GM23248 (cell line): Measurements from ENCODE around the gene MAML3. TPM values are rescaled to one million over a fixed set of nuclear protein-coding genes. Genes with fewer than 3 reads are reported as not detected.
A peak's percentile ranks its signal among the peaks of the same experiment; 100 is the strongest.

Experiments
- DNase-seq: peaks from one replicate; pipeline ENCODE4 v3.0.0-alpha.2; 2015
- H2AFZ ChIP-seq: fragments of 200-600 bp; sonication (generic); 2 replicates; pipeline ENCODE4 v1.6.1; 2016; ENCODE audit warnings: antibody characterized with exemption
- H3F3A ChIP-seq: fragments of 200-600 bp; sonication (generic); 2 replicates; pipeline ENCODE4 v1.6.1; 2016; ENCODE audit warnings: mild to moderate bottlenecking, antibody characterized with exemption, mixed run types; ENCODE audit not compliant: insufficient read depth
- H3K27ac ChIP-seq: fragments of 200-600 bp; sonication (generic); 2 replicates; pipeline ENCODE4 v1.5.1; 2016; ENCODE audit warnings: mild to moderate bottlenecking
- H3K27me3 ChIP-seq: fragments of 200-600 bp; sonication (generic); replicated peaks from 2 replicates; pipeline ENCODE4 v1.6.1; 2016; ENCODE audit warnings: mild to moderate bottlenecking; ENCODE audit not compliant: insufficient read depth
- H3K36me3 ChIP-seq: fragments of 200-600 bp; sonication (generic); 2 replicates; pipeline ENCODE4 v1.6.1; 2016; ENCODE audit warnings: low read depth, mild to moderate bottlenecking
- H3K4me1 ChIP-seq: fragments of 200-600 bp; sonication (generic); 2 replicates; pipeline ENCODE4 v1.6.1; 2016; ENCODE audit warnings: mild to moderate bottlenecking; ENCODE audit not compliant: insufficient read depth
- H3K4me2 ChIP-seq: fragments of 200-600 bp; sonication (generic); one replicate; pipeline ENCODE4 v1.6.1; 2016; ENCODE audit warnings: mild to moderate bottlenecking; ENCODE audit not compliant: unreplicated experiment
- H3K4me3 ChIP-seq: fragments of 200-600 bp; sonication (generic); 2 replicates; pipeline ENCODE4 v1.5.1; 2016; ENCODE audit warnings: mild to moderate bottlenecking
- H3K79me2 ChIP-seq: fragments of 200-600 bp; sonication (generic); 2 replicates; pipeline ENCODE4 v1.6.1; 2016; ENCODE audit warnings: mild to moderate bottlenecking; ENCODE audit not compliant: insufficient read depth
- H3K9ac ChIP-seq: fragments of 200-600 bp; sonication (generic); 2 replicates; pipeline ENCODE4 v1.6.1; 2016; ENCODE audit warnings: mild to moderate bottlenecking
- H3K9me2 ChIP-seq: fragments of 200-600 bp; sonication (generic); 2 replicates; pipeline ENCODE4 v1.6.1; 2016; ENCODE audit warnings: mixed run types, mild to moderate bottlenecking, moderate library complexity; ENCODE audit not compliant: insufficient read depth
- H3K9me3 ChIP-seq: fragments of 200-600 bp; sonication (generic); one replicate; pipeline ENCODE4 v1.6.1; 2017; ENCODE audit warnings: low read depth
- H4K20me1 ChIP-seq: fragments of 200-600 bp; sonication (generic); 2 replicates; pipeline ENCODE4 v1.6.0; 2016; ENCODE audit not compliant: insufficient read depth
- EZH2 ChIP-seq: fragments of 200-600 bp; sonication (generic); IDR thresholded peaks from 2 replicates; pipeline ENCODE4 v1.6.1; 2018; ENCODE audit warnings: antibody characterized with exemption, mild to moderate bottlenecking; ENCODE audit not compliant: insufficient read depth, poor library complexity, severe bottlenecking
- EZH2phosphoT487 ChIP-seq: fragments of 200-600 bp; sonication (generic); IDR thresholded peaks from 2 replicates; pipeline ENCODE4 v1.6.1; 2018; ENCODE audit warnings: antibody characterized with exemption, moderate library complexity, mild to moderate bottlenecking, low read depth; ENCODE audit not compliant: insufficient read depth
- WGBS, 2 experiments: methylation state at CpG; one replicate each; pipeline ENCODE4 v1.1.6; 2015 to 2017; ENCODE audit warnings: low lambda C conversion rate in 2 of 2, low coverage in 1 of 2; ENCODE audit errors: missing lambda C conversion rate in 2 of 2; 5-methylcytosine and 5-hydroxymethylcytosine counted together
- in situ Hi-C: fragments of 300-500 bp; cut with MboI; formaldehyde crosslinking; loops from 2 replicates; pipeline ENCODE4 v1.15.0; 2020
- polyA plus RNA-seq: library from polyadenylated mRNA; unstranded; fragments of >200 nt; fragmentation: Nextera tagmentation; extraction: Ambion mirVana; gene quantifications from 2 replicates; pipeline ENCODE4 v1.2.1, GENCODE V29; 2016
- total RNA-seq: library from RNA; depleted of rRNA; stranded (reverse); fragments of >200 nt; shearing (Covaris generic); gene quantifications from 2 replicates; pipeline ENCODE4 v1.2.3, GENCODE V29; 2014

The MAML3 gene
- total and polyA plus RNA-seq, 2 experiments from 2014 or later: 0.96 to 1.5 TPM

DNA sequence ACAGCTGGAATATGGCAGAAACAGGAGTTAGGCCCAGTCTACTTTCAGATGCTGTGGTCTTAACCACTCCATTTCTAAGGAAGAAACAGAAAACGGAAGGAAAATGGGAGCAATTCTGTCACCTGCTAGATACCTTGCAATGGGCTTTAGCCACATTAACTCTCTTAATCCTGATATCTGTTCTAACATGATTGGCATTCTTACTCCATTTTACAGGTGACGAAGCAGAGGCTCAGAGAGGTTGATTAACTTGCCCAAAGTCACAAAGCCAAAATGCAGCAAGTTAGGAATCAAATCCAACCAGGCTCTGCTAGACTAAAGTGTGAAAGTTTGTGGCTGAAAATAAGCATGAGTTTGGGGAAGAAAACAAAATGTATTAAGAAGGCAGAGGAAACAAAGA is 196.9 kb downstream of the MAML3 start:
- Histone ChIP-seq H2AFZ (no peak overlapping the region), H4K20me1 (no peaks in the 10 kb centered on the region), H3F3A (no peaks in the 10 kb centered on the region), H3K79me2 (no peaks in the 10 kb centered on the region), H3K4me2 (no peak overlapping the region), H3K36me3 (no peaks in the 10 kb centered on the region), H3K4me1 (no peaks in the 10 kb centered on the region), H3K4me3 (no peak overlapping the region), H3K9me2 (no peaks in the 10 kb centered on the region), H3K27me3 (no peaks in the 10 kb centered on the region), H3K27ac (no peak overlapping the region), H3K9me3 (no peaks in the 10 kb centered on the region), H3K9ac (no peak overlapping the region)
- WGBS, 2 experiments: 94 to 96% methylated on average over 2 of the region's 2 CpGs
- in situ Hi-C loops: no loop called here
- no peak for DNase-seq
- no peak for TF ChIP-seq EZH2
- TF ChIP-seq EZH2phosphoT487: no peak

GRCh38 chr4:139956507-139957017 is 197.4 kb downstream of the MAML3 start:
- no peaks in the 10 kb centered on the region for H3K36me3 ChIP-seq
- no peaks in the 10 kb centered on the region for H3F3A ChIP-seq
- H3K9me3 ChIP-seq: no peaks in the 10 kb centered on the region
- H3K4me1 ChIP-seq: no peaks in the 10 kb centered on the region
- TF ChIP-seq EZH2 (no peak), EZH2phosphoT487 (no peak)
- no peaks in the 10 kb centered on the region for H4K20me1 ChIP-seq
- WGBS, 2 experiments: 62 to 79% methylated on average over 6 of the region's 6 CpGs
- no peaks in the 10 kb centered on the region for H3K27me3 ChIP-seq
- no peak overlapping the region for H3K27ac ChIP-seq
- no peak overlapping the region for H3K4me3 ChIP-seq
- no peak overlapping the region for H2AFZ ChIP-seq
- no peaks in the 10 kb centered on the region for H3K79me2 ChIP-seq
- H3K9me2 ChIP-seq: no peaks in the 10 kb centered on the region
- H3K9ac ChIP-seq: no peak overlapping the region
- DNase-seq: no peak
- in situ Hi-C loops: no loop called here
- no peak overlapping the region for H3K4me2 ChIP-seq

DNA sequence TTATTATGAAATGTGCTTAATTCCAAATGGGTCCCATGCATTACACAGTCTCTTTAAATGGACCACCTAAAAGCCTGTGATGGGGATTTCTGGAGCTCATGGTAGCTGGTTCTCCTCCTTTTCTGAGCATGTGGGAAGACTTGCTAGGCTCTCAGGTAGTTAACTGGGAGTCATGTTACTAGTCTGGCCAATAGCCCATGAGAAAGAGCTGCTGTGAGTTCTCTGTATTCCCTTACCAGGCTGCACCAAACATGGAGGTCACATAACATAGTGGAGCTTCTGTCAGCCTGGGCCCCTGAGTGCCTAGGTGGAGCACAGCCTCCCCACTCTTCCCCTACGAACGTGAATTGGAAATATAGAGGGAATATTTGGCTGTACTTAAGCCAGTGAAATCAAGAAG is 198.4 kb downstream of the MAML3 start:
- Histone ChIP-seq H3K79me2 (no peaks in the 10 kb centered on the region), H3K4me1 (peaks cover 9% of the 10 kb centered on the region; the same call in 1 of the 2 replicates), H3F3A (peaks cover 1% of the 10 kb centered on the region; the same call in 1 of the 2 replicates), H2AFZ (no peak overlapping the region), H4K20me1 (no peaks in the 10 kb centered on the region), H3K27me3 (no peaks in the 10 kb centered on the region), H3K9ac (no peak overlapping the region), H3K4me2 (no peak overlapping the region), H3K9me2 (no peaks in the 10 kb centered on the region), H3K27ac (no peak overlapping the region), H3K9me3 (no peaks in the 10 kb centered on the region), H3K36me3 (no peaks in the 10 kb centered on the region), H3K4me3 (no peak overlapping the region)
- TF ChIP-seq EZH2phosphoT487 (no peak), EZH2 (no peak)
- WGBS, 2 experiments: 79 to 82% methylated on average over 2 of the region's 2 CpGs
- in situ Hi-C loops: no loop called here
- DNase-seq: no peak

DNA sequence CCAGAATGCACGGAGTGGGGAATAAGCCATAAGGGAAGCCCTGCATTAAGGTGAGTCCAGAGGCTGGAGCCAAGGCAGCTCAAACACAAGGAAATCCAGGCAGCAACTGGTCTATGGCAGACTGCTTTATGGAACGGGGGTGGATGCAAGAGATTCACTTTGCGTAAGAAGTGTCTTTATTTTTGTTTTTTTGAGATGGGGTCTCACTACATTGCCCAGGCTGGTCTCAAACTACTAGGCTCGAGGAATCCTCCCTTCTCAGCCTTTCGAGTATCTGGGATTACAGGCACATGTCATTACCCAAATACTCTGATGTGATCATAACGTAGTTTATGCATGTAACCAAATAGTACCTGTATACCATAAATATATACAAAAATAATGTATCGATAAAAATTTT is 199.5 kb downstream of the MAML3 start:
- Histone ChIP-seq H4K20me1 (no peaks in the 10 kb centered on the region), H3K36me3 (no peaks in the 10 kb centered on the region), H3K27me3 (no peaks in the 10 kb centered on the region), H3K4me3 (no peak overlapping the region), H3K9ac (no peak overlapping the region), H2AFZ (no peak overlapping the region), H3K79me2 (no peaks in the 10 kb centered on the region), H3K9me2 (no peaks in the 10 kb centered on the region), H3K27ac (no peak overlapping the region), H3K4me1 (peaks cover 12% of the 10 kb centered on the region; the same call in 1 of the 2 replicates), H3K4me2 (no peak overlapping the region), H3K9me3 (no peaks in the 10 kb centered on the region), H3F3A (peaks cover 6% of the 10 kb centered on the region; the same call in 1 of the 2 replicates)
- no peak for TF ChIP-seq EZH2
- no peak for TF ChIP-seq EZH2phosphoT487
- 89 to 92% methylated on average over 7 of the region's 7 CpGs for WGBS, 2 experiments
- no peak for DNase-seq
- in situ Hi-C loops: no loop called here

- H3K36me3 ChIP-seq: no peaks in the 10 kb centered on the region
- 0 out of 2 replicates have a peak, but pooled peaks have one; percentile 35 for TF ChIP-seq EZH2phosphoT487
- TF ChIP-seq EZH2: no peak
- H4K20me1 ChIP-seq: no peaks in the 10 kb centered on the region
- no peak overlapping the region for H3K27ac ChIP-seq
- H2AFZ ChIP-seq: no peak overlapping the region
- H3K4me2 ChIP-seq: peak overlapping the region; percentile 5
- no peak overlapping the region for H3K9ac ChIP-seq
- in situ Hi-C loops: no loop called here
- H3K4me1 ChIP-seq: peaks cover 26% of the 10 kb centered on the region
- no peaks in the 10 kb centered on the region for H3K79me2 ChIP-seq
- H3K9me3 ChIP-seq: no peaks in the 10 kb centered on the region
- H3K9me2 ChIP-seq: no peaks in the 10 kb centered on the region
- no peak overlapping the region for H3K4me3 ChIP-seq
- H3F3A ChIP-seq: peaks cover 12% of the 10 kb centered on the region
- 52 to 54% methylated on average over 2 of the region's 2 CpGs for WGBS, 2 experiments
- peak; percentile 61 for DNase-seq
- H3K27me3 ChIP-seq: no peaks in the 10 kb centered on the region
Observed at GRCh38 chr4:139951021-139951420, 203.0 kb downstream of the MAML3 start.
